Measurements from ENCODE around the gene ZNF74.

ZNF74 gene

DNA sequence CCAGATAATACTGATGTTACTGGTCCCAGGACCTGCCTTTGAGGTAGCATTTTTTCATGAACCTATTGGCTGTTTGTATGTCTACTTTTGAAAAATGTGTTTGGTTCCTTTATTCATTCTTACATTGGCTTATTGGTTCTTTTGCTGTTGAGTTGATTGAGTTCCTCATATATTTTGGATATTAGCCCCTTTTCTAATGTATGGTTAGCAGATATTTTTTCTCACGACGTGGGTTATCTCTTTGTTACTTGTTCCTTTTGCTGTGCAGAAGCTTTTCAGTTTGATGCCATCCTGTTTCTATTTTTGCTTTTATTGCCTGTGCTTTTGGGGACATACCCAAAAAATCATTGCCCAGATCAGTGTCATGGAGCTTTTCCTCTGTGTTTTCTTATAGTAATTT, 9.8 kb upstream of the ZNF74 start:
- Histone ChIP-seq H3K4me3 (ENCODE audit: low read depth in 1 of 2, low read length in 2 of 2) (no peak overlapping the region), H3K4me2 (ENCODE audit: insufficient read depth, low read length) (no peak overlapping the region), H3K4me1 (ENCODE audit: insufficient read depth, low read length) (no peaks in the 10 kb centered on the region), H3K79me2 (ENCODE audit: insufficient read depth, low read length) (no peaks in the 10 kb centered on the region), H4K20me1 (ENCODE audit: insufficient read depth, low read length) (no peaks in the 10 kb centered on the region), H2AFZ (ENCODE audit: low read depth, low read length) (no peak overlapping the region), H3K27ac (ENCODE audit: low read length) (no peak overlapping the region), H3K9me3 (ENCODE audit: insufficient read depth, low read length, severe bottlenecking) (no peaks in the 10 kb centered on the region), H3K27me3 (ENCODE audit: insufficient read depth, low read length, poor library complexity) (peaks cover 2% of the 10 kb centered on the region), H3K36me3 (ENCODE audit: insufficient read depth, low read length) (no peaks in the 10 kb centered on the region), H3K9ac (ENCODE audit: low read depth, low read length) (no peak overlapping the region)
- no peak for ATAC-seq (ENCODE audit: insufficient read depth, low read depth)
- no peak for DNase-seq
- TF ChIP-seq, protein P1, sequence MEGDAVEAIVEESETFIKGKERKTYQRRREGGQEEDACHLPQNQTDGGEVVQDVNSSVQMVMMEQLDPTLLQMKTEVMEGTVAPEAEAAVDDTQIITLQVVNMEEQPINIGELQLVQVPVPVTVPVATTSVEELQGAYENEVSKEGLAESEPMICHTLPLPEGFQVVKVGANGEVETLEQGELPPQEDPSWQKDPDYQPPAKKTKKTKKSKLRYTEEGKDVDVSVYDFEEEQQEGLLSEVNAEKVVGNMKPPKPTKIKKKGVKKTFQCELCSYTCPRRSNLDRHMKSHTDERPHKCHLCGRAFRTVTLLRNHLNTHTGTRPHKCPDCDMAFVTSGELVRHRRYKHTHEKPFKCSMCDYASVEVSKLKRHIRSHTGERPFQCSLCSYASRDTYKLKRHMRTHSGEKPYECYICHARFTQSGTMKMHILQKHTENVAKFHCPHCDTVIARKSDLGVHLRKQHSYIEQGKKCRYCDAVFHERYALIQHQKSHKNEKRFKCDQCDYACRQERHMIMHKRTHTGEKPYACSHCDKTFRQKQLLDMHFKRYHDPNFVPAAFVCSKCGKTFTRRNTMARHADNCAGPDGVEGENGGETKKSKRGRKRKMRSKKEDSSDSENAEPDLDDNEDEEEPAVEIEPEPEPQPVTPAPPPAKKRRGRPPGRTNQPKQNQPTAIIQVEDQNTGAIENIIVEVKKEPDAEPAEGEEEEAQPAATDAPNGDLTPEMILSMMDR (IDR thresholded peaks at IDR 0.05; ENCODE audit: borderline replicate concordance, extremely low read depth, low read length, poor library complexity, severe bottlenecking) = no peak
- no peak for TF ChIP-seq EZH2 (IDR thresholded peaks at IDR 0.05; ENCODE audit: borderline replicate concordance, low read depth, low read length, severe bottlenecking)

GRCh38 chr22:20384865-20385264, 9.1 kb upstream of the ZNF74 start:
- Histone ChIP-seq H4K20me1 (ENCODE audit: insufficient read depth, low read length) (no peaks in the 10 kb centered on the region), H3K36me3 (ENCODE audit: insufficient read depth, low read length) (no peaks in the 10 kb centered on the region), H3K27me3 (ENCODE audit: insufficient read depth, low read length, poor library complexity) (peaks cover 2% of the 10 kb centered on the region), H3K4me2 (ENCODE audit: insufficient read depth, low read length) (no peak overlapping the region), H3K9ac (ENCODE audit: low read depth, low read length) (no peak overlapping the region), H3K4me3 (ENCODE audit: low read depth in 1 of 2, low read length in 2 of 2) (no peak overlapping the region), H3K9me3 (ENCODE audit: insufficient read depth, low read length, severe bottlenecking) (no peaks in the 10 kb centered on the region), H3K27ac (ENCODE audit: low read length) (no peak overlapping the region), H2AFZ (ENCODE audit: low read depth, low read length) (no peak overlapping the region), H3K4me1 (ENCODE audit: insufficient read depth, low read length) (no peaks in the 10 kb centered on the region), H3K79me2 (ENCODE audit: insufficient read depth, low read length) (no peaks in the 10 kb centered on the region)
- ATAC-seq (ENCODE audit: insufficient read depth, low read depth) (no peak), DNase-seq (no peak)
- no peak for TF ChIP-seq EZH2 (IDR thresholded peaks at IDR 0.05; ENCODE audit: borderline replicate concordance, low read depth, low read length, severe bottlenecking)
- TF ChIP-seq, protein P1 (IDR thresholded peaks at IDR 0.05; ENCODE audit: borderline replicate concordance, extremely low read depth, low read length, poor library complexity, severe bottlenecking) = no peak

DNA sequence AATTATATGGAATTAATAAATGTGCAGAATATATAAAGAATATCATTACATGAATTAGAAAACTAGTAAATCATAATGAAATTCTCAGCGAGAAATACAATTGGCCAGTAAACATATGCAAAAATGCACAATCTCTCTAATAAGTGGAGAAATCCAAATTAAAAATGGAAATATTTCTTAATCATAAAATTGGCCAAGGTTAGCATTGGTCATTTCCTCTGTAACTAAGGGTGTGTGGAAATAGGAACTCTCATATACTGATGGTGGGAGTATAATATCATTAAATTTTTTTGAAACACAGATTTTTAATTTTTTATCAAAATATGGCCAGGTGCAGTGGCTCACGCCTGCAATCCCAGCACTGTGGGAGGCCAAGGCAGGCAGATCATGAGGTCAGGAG, 7.6 kb upstream of the ZNF74 start:
- no peaks in the 10 kb centered on the region for H3K9me3 ChIP-seq (ENCODE audit: insufficient read depth, low read length, severe bottlenecking)
- no peak for TF ChIP-seq EZH2 (IDR thresholded peaks at IDR 0.05; ENCODE audit: borderline replicate concordance, low read depth, low read length, severe bottlenecking)
- TF ChIP-seq, protein P1 (IDR thresholded peaks at IDR 0.05; ENCODE audit: borderline replicate concordance, extremely low read depth, low read length, poor library complexity, severe bottlenecking) = no peak
- H3K79me2 ChIP-seq (ENCODE audit: insufficient read depth, low read length) = no peaks in the 10 kb centered on the region
- H3K4me3 ChIP-seq (ENCODE audit: low read depth in 1 of 2, low read length in 2 of 2) = no peak overlapping the region
- no peaks in the 10 kb centered on the region for H3K4me1 ChIP-seq (ENCODE audit: insufficient read depth, low read length)
- H2AFZ ChIP-seq (ENCODE audit: low read depth, low read length) = no peak overlapping the region
- H3K36me3 ChIP-seq (ENCODE audit: insufficient read depth, low read length) = no peaks in the 10 kb centered on the region
- no peak overlapping the region for H3K9ac ChIP-seq (ENCODE audit: low read depth, low read length)
- no peak overlapping the region for H3K27ac ChIP-seq (ENCODE audit: low read length)
- peaks cover 2% of the 10 kb centered on the region for H3K27me3 ChIP-seq (ENCODE audit: insufficient read depth, low read length, poor library complexity)
- no peak for ATAC-seq (ENCODE audit: insufficient read depth, low read depth)
- no peak overlapping the region for H3K4me2 ChIP-seq (ENCODE audit: insufficient read depth, low read length)
- no peak for DNase-seq
- no peaks in the 10 kb centered on the region for H4K20me1 ChIP-seq (ENCODE audit: insufficient read depth, low read length)

DNA sequence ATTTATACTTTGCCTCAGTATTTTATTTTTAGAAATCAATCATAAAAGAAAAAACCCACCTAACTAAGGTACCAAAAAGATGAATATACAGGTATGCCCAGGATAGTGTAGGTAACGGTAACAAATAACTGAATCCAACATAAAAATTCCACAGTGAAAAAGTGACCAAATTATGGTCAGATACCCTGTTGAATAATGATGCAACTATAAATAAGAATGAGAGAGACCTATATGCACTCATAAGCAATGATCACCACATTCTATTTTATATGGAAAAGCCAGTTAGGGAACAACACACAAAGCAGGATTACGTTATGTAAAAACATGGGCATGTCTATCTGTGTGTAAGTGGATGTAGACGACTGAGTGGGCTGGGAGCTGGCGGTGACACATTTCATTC, 7.0 kb upstream of the ZNF74 start:
- no peak overlapping the region for H3K9ac ChIP-seq (ENCODE audit: low read depth, low read length)
- H4K20me1 ChIP-seq (ENCODE audit: insufficient read depth, low read length) = no peaks in the 10 kb centered on the region
- H3K27me3 ChIP-seq (ENCODE audit: insufficient read depth, low read length, poor library complexity) = peaks cover 2% of the 10 kb centered on the region
- no peak overlapping the region for H3K4me3 ChIP-seq (ENCODE audit: low read depth in 1 of 2, low read length in 2 of 2)
- DNase-seq = no peak
- H3K9me3 ChIP-seq (ENCODE audit: insufficient read depth, low read length, severe bottlenecking) = no peaks in the 10 kb centered on the region
- no peaks in the 10 kb centered on the region for H3K4me1 ChIP-seq (ENCODE audit: insufficient read depth, low read length)
- no peak overlapping the region for H3K4me2 ChIP-seq (ENCODE audit: insufficient read depth, low read length)
- no peak overlapping the region for H3K27ac ChIP-seq (ENCODE audit: low read length)
- H3K79me2 ChIP-seq (ENCODE audit: insufficient read depth, low read length) = no peaks in the 10 kb centered on the region
- H2AFZ ChIP-seq (ENCODE audit: low read depth, low read length) = no peak overlapping the region
- TF ChIP-seq EZH2 (IDR thresholded peaks at IDR 0.05; ENCODE audit: borderline replicate concordance, low read depth, low read length, severe bottlenecking) = no peak
- TF ChIP-seq, protein P1 (IDR thresholded peaks at IDR 0.05; ENCODE audit: borderline replicate concordance, extremely low read depth, low read length, poor library complexity, severe bottlenecking) = no peak
- no peak for ATAC-seq (ENCODE audit: insufficient read depth, low read depth)
- no peaks in the 10 kb centered on the region for H3K36me3 ChIP-seq (ENCODE audit: insufficient read depth, low read length)

Measured in DND-41 (cell line).